Effector memory CD8-positive, alpha-beta T cell (primary cell): Measurements from ENCODE around the gene CKLF.
"Not testable (repeated sequence)": the region's sequence is repeated elsewhere in the genome, so short reads cannot be mapped to it uniquely, and the experiment has no call there.

Experiments used
- ATAC-seq: fragments of 150-1000 bp; cut with Tn5 transposase; replicated peaks from 2 replicates; pipeline ENCODE4 v1.10.0; 2021; ENCODE audit warnings: mild to moderate bottlenecking, moderate library complexity
- DNase-seq, 3 experiments: peaks; one replicate each; pipeline ENCODE4 v3.0.0; 2021
- H3K27ac Mint-ChIP-seq, 2 donors: one replicate each; pipeline ENCODE4 v1.8.0; 2022; ENCODE audit warnings: mild to moderate bottlenecking in 2 of 2, mixed read lengths in 2 of 2, moderate library complexity in 2 of 2
- H3K27me3 Mint-ChIP-seq, 2 donors: one replicate each; pipeline ENCODE4 v1.8.0; 2022; ENCODE audit warnings: mixed read lengths in 2 of 2
- H3K36me3 Mint-ChIP-seq: one replicate; pipeline ENCODE4 v1.8.0; 2022; ENCODE audit warnings: mild to moderate bottlenecking, moderate library complexity, mixed read lengths; ENCODE audit not compliant: insufficient read depth
- H3K4me1 Mint-ChIP-seq, 2 donors: one replicate each; pipeline ENCODE4 v1.8.0; 2022; ENCODE audit warnings: low read depth in 2 of 2, mixed read lengths in 2 of 2
- H3K4me3 Mint-ChIP-seq, 2 donors: one replicate each; pipeline ENCODE4 v1.8.0; 2022; ENCODE audit warnings: mild to moderate bottlenecking in 2 of 2, mixed read lengths in 2 of 2, moderate library complexity in 2 of 2
- H3K9me3 Mint-ChIP-seq, 2 donors: one replicate each; pipeline ENCODE4 v1.8.0; 2022; ENCODE audit warnings: mixed read lengths in 2 of 2

Gene CKLF

DNA sequence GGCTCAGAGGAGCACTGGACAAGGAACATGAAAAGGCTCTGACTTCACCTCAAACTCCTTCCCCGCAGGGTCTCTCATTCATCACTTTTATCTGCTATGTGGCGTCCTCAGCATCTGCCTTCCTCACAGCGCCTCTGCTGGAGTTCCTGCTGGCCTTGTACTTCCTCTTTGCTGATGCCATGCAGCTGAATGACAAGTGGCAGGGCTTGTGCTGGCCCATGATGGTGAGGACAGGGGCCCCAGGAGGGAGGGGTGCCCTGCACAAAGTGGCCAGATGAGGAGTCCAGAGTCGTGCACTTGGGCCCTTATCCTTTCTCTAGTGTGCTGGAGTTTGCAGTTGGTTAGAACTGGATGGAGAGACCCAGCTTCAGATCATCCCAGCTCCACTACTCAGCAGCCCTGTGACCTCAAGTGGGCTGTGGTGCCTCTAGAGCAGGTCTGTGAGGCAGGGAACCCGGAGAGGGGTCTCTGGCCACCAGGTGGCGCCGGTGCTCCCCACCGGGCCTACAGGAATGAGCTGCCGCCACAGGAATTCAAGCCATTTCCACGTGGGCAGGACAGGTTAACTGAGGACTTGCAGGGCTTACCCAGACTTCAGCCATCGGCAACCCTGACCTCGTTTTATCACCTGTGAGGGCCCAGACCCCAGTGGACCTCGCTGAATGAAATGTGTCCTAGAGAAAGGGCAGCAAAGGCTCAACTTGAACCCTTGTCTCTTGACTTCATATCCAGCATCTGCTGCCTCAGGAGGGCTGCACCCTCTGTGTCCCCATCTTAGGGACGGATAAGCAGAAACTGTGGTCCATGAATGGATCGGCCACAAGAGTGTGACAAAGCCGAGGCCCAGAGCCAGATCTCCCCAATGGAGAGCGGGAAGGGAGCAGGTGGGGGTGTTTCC lies 56.1 kb downstream of the CKLF start:
- Mint-ChIP-seq H3K4me1 (peaks cover 28 to 37% of the 10 kb centered on the region in 2 donors), H3K27ac (peak overlapping the region; percentile 19 to 75), H3K27me3 (no peaks in the 10 kb centered on the region), H3K4me3 (peak overlapping the region; percentile 48 to 56), H3K36me3 (peaks cover 62% of the 10 kb centered on the region), H3K9me3 (no peaks in the 10 kb centered on the region)
- DNase-seq (peak; percentile 77 to 79 (median 78)), ATAC-seq (peak; percentile 30)

DNA sequence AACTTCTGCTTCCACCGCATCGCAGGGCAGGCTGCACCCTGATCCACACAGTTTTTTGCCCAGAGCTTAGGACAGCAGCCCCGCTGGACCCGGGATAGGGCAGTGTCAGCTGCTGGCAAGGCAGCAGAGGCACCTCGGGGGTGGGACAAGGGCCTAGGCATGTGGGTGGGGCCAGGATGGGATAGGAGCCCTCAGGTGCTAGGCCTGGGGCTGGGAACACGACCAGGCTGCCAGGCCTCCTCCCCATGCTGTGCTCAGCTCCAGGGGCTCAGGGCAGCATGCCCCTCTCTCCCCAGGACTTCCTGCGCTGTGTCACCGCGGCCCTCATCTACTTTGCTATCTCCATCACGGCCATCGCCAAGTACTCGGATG lies 56.7 kb downstream of the CKLF start:
- no peak overlapping the region for H3K27ac Mint-ChIP-seq
- no peaks in the 10 kb centered on the region for H3K27me3 Mint-ChIP-seq
- no peaks in the 10 kb centered on the region for H3K9me3 Mint-ChIP-seq
- ATAC-seq (no peak), DNase-seq (no peak)
- H3K4me1 Mint-ChIP-seq = peaks cover 23 to 30% of the 10 kb centered on the region in 2 donors
- peaks cover 58% of the 10 kb centered on the region for H3K36me3 Mint-ChIP-seq
- H3K4me3 Mint-ChIP-seq = no peak overlapping the region

DNA sequence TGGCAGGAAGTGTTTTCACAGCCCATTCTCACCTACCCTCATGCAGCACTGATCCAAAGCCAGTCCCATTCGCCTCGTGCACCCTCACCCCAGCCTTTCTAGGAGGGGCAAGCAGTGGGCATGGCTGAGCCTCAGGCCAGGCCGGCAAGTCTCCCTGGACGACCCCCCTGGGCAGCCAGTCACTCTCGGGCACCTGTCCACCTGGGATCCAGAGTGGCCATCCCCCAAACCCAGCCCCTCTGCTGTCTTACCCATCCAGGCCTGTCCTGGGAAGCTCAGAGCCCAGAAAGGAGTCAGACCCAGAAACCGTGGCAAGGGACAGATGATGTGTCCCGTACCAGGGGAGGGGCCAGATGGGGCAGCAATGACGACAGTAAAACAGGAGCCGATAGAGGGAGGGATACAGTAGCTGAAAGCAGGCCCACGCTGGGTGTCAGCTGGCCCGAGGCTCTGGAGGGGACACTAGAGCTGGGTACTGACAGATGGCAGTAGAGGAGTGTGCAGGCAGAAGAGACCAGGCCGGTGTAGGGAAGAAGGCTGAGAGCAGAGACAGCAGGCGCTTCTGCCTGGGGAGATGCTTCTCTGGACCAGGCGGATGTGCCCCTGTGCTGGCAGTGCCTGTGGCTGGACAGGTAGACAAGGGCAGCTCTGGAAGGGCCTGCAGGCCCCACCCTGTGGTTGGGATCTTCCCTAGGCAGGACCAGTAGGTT lies 57.9 kb downstream of the CKLF start:
- no peak overlapping the region for H3K4me3 Mint-ChIP-seq
- no peaks in the 10 kb centered on the region for H3K9me3 Mint-ChIP-seq
- peaks cover 23 to 26% of the 10 kb centered on the region in 2 donors for H3K4me1 Mint-ChIP-seq
- H3K36me3 Mint-ChIP-seq = peaks cover 62% of the 10 kb centered on the region
- H3K27ac Mint-ChIP-seq = peak overlapping the region; percentile 41 to 44
- no peaks in the 10 kb centered on the region for H3K27me3 Mint-ChIP-seq
- DNase-seq (no peak), ATAC-seq (no peak)

DNA sequence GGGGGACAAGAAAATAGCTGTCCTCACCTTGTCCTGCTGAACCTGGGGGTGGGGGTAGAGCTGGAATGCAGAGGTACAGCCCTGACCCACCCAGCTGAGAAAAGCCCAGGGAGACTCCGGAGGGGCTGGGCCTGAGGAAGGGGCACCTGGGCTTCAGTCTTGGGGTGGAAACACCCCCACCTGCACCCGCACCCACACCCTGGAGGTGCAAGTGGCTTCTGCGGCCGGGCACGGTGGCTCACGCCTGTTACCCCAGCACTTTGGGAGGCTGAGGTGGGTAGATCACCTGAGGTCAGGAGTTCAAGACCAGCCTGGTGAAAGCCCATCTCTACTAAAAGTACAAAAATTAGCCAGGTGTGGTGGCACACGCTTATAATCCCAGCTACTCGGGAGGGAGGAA lies 59.5 kb downstream of the CKLF start:
- not testable (repeated sequence) for H3K9me3 Mint-ChIP-seq, H3K27ac Mint-ChIP-seq, H3K4me3 Mint-ChIP-seq, H3K27me3 Mint-ChIP-seq, ATAC-seq, DNase-seq
- peaks cover 12 to 15% of the 10 kb centered on the region in 2 donors for H3K4me1 Mint-ChIP-seq
- peaks cover 63% of the 10 kb centered on the region for H3K36me3 Mint-ChIP-seq

DNA sequence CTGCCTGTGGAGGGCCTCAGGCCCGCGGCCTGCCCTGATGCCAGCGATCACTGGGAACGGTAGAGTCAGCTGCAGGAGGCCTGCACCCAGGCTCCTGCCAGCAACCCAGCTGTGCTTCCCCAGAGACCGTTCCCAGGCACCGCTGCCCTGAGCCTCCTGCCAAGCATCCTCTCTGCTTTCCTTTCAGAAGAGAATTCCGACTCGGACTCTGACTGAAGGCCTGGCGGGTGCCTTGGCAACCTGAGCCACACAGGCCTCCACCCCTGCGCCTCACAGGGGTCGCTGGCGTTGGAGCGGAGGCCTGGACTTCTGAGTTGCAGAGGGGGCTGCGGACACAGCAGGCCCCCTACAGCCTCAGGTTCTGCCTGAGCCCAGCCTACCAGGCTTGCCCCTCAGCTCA lies 60.0 kb downstream of the CKLF start:
- H3K27ac Mint-ChIP-seq = no peak overlapping the region
- H3K27me3 Mint-ChIP-seq = no peaks in the 10 kb centered on the region
- H3K9me3 Mint-ChIP-seq = no peaks in the 10 kb centered on the region
- ATAC-seq = no peak
- peaks cover 8 to 10% of the 10 kb centered on the region in 2 donors for H3K4me1 Mint-ChIP-seq
- H3K36me3 Mint-ChIP-seq = peaks cover 63% of the 10 kb centered on the region
- no peak for DNase-seq
- no peak overlapping the region for H3K4me3 Mint-ChIP-seq

DNA sequence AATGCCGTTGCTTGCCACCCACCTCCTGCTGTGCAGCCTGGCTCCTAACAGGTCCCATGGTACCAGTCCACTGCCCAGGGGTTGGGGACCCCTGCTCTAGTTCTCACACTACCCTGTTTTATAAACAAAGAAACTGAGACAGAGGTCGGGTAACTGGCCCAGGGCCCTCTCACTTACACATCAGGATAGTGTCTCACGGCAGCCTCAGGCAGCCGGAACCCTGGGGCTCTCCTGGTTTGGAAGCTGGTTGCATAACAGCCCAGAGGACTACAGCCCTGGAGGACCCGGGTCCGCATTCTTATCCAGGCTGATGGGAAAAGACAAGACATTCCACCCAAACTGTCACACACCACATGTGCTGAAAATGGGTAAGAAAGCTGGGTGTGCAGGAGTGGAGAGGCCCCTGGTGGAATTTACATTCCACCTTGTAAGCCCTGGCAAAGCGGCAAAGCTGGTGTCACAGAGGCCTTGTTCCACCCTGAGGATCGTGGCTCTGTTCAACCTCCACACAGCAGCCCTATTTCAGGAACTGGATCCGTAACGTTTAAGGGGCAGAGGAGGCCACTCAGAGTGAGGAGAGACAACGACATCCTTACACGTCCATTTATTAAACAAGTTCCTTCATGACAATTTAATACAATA lies 61.9 kb downstream of the CKLF start:
- H3K4me3 Mint-ChIP-seq = no peak overlapping the region

More for the DNA sequence above, 61.9 kb downstream of the CKLF start:
- Mint-ChIP-seq H3K9me3 (no peaks in the 10 kb centered on the region), H3K27me3 (no peaks in the 10 kb centered on the region), H3K4me1 (no peaks in the 10 kb centered on the region), H3K27ac (no peak overlapping the region), H3K36me3 (peaks cover 55% of the 10 kb centered on the region)
- DNase-seq (no peak), ATAC-seq (no peak)
